NCI-H187 (cell line): ENCODE data around the gene TRIO.

Experiments
- DNase-seq, 2 experiments: peaks; one replicate each; lab custom pipeline; 2025; lab: John Stamatoyannopoulos, UW

TRIO gene

GRCh38 chr5:14147210-14147609, 4.1 kb downstream of the TRIO start:
- peak; percentile 14 to 42 for DNase-seq

GRCh38 chr5:14148483-14148882, 5.3 kb downstream of the TRIO start:
- no peak for DNase-seq

- no peak for DNase-seq
These were observed 5.9 kb downstream of the TRIO start for GRCh38 chr5:14148890-14149671.

- DNase-seq: no peak
These were observed 6.6 kb downstream of the TRIO start for GRCh38 chr5:14149672-14150274.

GRCh38 chr5:14151416-14151815, 8.3 kb downstream of the TRIO start:
- DNase-seq: no peak

- no peak for DNase-seq
These were observed 10.1 kb downstream of the TRIO start for GRCh38 chr5:14153071-14153864.

- no peak for DNase-seq
These were observed 11.0 kb downstream of the TRIO start for GRCh38 chr5:14153932-14154731.

- DNase-seq: no peak
These were observed 11.9 kb downstream of the TRIO start for GRCh38 chr5:14155075-14155474.

- DNase-seq: no peak
These were observed 12.6 kb downstream of the TRIO start for GRCh38 chr5:14155739-14156138.

GRCh38 chr5:14156290-14156649, 13.1 kb downstream of the TRIO start:
- no peak for DNase-seq

- peak; percentile 43 to 49 for DNase-seq
These were observed 13.7 kb downstream of the TRIO start for GRCh38 chr5:14156650-14157492.

- no peak for DNase-seq
These were observed 14.3 kb downstream of the TRIO start for GRCh38 chr5:14157493-14157782.

- no peak for DNase-seq
These were observed 15.9 kb downstream of the TRIO start for GRCh38 chr5:14158890-14159666.

- peak; percentile 36 to 42 for DNase-seq
These were observed 18.8 kb downstream of the TRIO start for GRCh38 chr5:14161825-14162556.

- no peak for DNase-seq
These were observed 21.3 kb downstream of the TRIO start for GRCh38 chr5:14164164-14165163.

GRCh38 chr5:14165375-14166106, 22.4 kb downstream of the TRIO start:
- DNase-seq: no peak

- DNase-seq: no peak
These were observed 23.3 kb downstream of the TRIO start for GRCh38 chr5:14166437-14166836.
